Ovary (tissue), 9 donors: ENCODE data around the gene GPX4. TPM values are rescaled to one million over a fixed set of nuclear protein-coding genes. Genes with fewer than 3 reads are reported as not detected.
A peak's percentile ranks its signal among the peaks of the same experiment; 100 is the strongest.

ENCODE experiments used
- DNase-seq, 5 donors: peaks; one replicate each; pipeline ENCODE4 v3.0.0-alpha.2; 2019 to 2020
- H3K27ac ChIP-seq, 2 donors: fragments of 200-600 bp; one replicate each; pipeline versions ENCODE4 v1.5.1 to v1.8.0; 2019 to 2022
- H3K27me3 ChIP-seq: fragments of 200-600 bp; one replicate; pipeline ENCODE4 v1.8.0; 2022
- H3K36me3 ChIP-seq: fragments of 200-600 bp; sonication (generic); one replicate; pipeline ENCODE4 v1.5.1; 2019
- H3K4me1 ChIP-seq: one replicate; pipeline ENCODE4 v1.8.1; 2013; ENCODE audit warnings: mild to moderate bottlenecking, moderate library complexity; ENCODE audit not compliant: insufficient read depth
- H3K4me3 ChIP-seq: fragments of 200-600 bp; sonication (generic); one replicate; pipeline ENCODE4 v1.5.1; 2017
- H3K9me3 ChIP-seq, 2 donors: fragments of 200-600 bp in 1 of 2; sonication (generic) in 1 of 2; one replicate each; pipeline versions ENCODE4 v1.5.1 to v1.8.1; 2013 to 2019; ENCODE audit warnings: mild to moderate bottlenecking in 1 of 2, moderate library complexity in 1 of 2
- EP300 ChIP-seq: sonication (generic); formaldehyde crosslinking; IDR thresholded peaks from one replicate; pipeline ENCODE4 v1.6.1; 2017; ENCODE audit warnings: antibody characterized with exemption
- POLR2A ChIP-seq: fragments of 450-650 bp; IDR thresholded peaks from one replicate; pipeline ENCODE4 v1.6.1; 2017; ENCODE audit warnings: antibody characterized with exemption, mild to moderate bottlenecking, moderate library complexity
- WGBS, 3 donors: extraction: QIAGEN DNeasy Blood & Tissue Kit in 1 of 3; methylation state at CpG; one replicate each; pipeline versions ENCODE4 v1.1.5 to v1.1.7; 2013 to 2017; 5-methylcytosine and 5-hydroxymethylcytosine counted together
- intact Hi-C, 4 donors: fragments of 100-400 bp; cut with DNase I; formaldehyde crosslinking; loops; one replicate each; pipeline versions ENCODE4 v1.11.0 to v1.15.1; 2022 to 2023
- polyA plus RNA-seq, 2 donors: library from polyadenylated mRNA; stranded (reverse); fragments of 200-250 nt in 1 of 2; fragments of 350-450 nt in 1 of 2; fragmentation: Illumina TruSeq in 1 of 2; extraction: RNeasy Lipid Tissue Mini Kit (QIAGEN cat#74804) in 1 of 2; gene quantifications; one replicate each; pipeline ENCODE4 v1.2.3, GENCODE V29; 2013 to 2014
- total RNA-seq, 7 donors: library from RNA; depleted of rRNA in 2 of 7; stranded (reverse); fragments of >200 nt in 2 of 7; fragmentation: NEBNext Ultra II Directional in 3 of 7; extraction: Animal tissue kit (Norgen Biotek cat#: 25700) in 3 of 7; gene quantifications; one replicate each; pipeline versions ENCODE4 v1.1.0 to v1.2.4, GENCODE V29; 2016 to 2023
- TF ChIP-seq, protein P1 (sequence below), 3 donors: fragments of 450-650 bp in 2 of 3; fragments of 200-600 bp in 1 of 3; IDR thresholded peaks; one replicate each; pipeline versions ENCODE4 v1.5.1 to v1.8.0; 2016 to 2022; ENCODE audit warnings: antibody characterized with exemption in 3 of 3, mild to moderate bottlenecking in 1 of 3
- donor health status: DM: no; HTN: no; CAD: no; lungs with moderate emphysema.
- donor health status: DM: no; HTN: no; CAD: no.
- donor health status: Bipolar disorder and iron deficiency.
- donor health status: DM: yes; HTN: yes; CAD: no.
- donor health status: DM: no; HTN: no; CAD: no.
- donor health status: DM: yes; HTN: yes; CAD: no.

Gene GPX4
- total and polyA plus RNA-seq, 9 donors: 189 to 450 (median 247) TPM

DNA sequence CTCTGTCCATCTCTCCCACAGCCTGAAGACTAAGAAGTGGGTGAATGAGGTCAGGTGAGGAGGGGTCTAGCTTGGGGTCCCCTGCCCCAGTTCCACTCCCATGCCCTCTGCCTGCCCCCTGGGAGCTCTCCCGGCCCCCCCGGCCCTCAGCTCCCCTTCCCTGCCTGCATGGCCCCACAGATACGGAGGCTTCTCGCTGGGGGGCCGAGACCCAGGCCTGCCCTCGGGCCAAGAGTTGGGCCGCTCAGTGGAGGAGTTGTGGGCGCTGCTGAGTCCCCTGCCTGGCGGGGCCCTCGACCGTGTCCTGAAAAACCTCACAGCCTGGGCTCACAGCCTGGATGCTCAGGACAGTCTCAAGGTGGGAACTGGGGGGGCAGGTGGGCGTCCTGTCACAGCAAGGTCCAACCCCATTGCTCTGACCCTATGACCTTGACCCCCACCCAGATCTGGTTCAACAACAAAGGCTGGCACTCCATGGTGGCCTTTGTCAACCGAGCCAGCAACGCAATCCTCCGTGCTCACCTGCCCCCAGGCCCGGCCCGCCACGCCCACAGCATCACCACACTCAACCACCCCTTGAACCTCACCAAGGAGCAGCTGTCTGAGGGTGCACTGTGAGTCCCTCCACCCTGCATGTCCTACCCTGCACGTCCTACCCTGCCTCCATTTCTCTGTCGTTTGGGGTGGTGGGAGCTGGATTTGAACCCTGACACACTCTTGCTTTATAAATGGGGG lies 47.7 kb upstream of the GPX4 start:
- 93 to 98% (median 95%) methylated on average over 19 to 20 of the region's 20 CpGs for WGBS, 3 donors
- peak in 1 of 5 donors; percentile 30 for DNase-seq
- Histone ChIP-seq H3K27me3 (no peaks in the 10 kb centered on the region), H3K4me3 (no peak overlapping the region), H3K9me3 (peaks cover 4 to 14% of the 10 kb centered on the region in 2 donors), H3K4me1 (no peaks in the 10 kb centered on the region), H3K27ac (no peak overlapping the region), H3K36me3 (no peaks in the 10 kb centered on the region)
- intact Hi-C loops: no loop called here
- TF ChIP-seq EP300: no peak

GRCh38 chr19:1057176-1057855 lies 46.5 kb upstream of the GPX4 start:
- H3K4me1 ChIP-seq: no peaks in the 10 kb centered on the region
- peaks cover 4 to 14% of the 10 kb centered on the region in 2 donors for H3K9me3 ChIP-seq
- WGBS, 3 donors: 48 to 51% (median 49%) methylated on average over 3 of the region's 3 CpGs
- intact Hi-C loops: no loop called here
- H3K27me3 ChIP-seq: no peaks in the 10 kb centered on the region
- H3K27ac ChIP-seq: no peak overlapping the region
- DNase-seq: no peak
- TF ChIP-seq POLR2A (no peak), EP300 (no peak)
- TF ChIP-seq, protein P1, sequence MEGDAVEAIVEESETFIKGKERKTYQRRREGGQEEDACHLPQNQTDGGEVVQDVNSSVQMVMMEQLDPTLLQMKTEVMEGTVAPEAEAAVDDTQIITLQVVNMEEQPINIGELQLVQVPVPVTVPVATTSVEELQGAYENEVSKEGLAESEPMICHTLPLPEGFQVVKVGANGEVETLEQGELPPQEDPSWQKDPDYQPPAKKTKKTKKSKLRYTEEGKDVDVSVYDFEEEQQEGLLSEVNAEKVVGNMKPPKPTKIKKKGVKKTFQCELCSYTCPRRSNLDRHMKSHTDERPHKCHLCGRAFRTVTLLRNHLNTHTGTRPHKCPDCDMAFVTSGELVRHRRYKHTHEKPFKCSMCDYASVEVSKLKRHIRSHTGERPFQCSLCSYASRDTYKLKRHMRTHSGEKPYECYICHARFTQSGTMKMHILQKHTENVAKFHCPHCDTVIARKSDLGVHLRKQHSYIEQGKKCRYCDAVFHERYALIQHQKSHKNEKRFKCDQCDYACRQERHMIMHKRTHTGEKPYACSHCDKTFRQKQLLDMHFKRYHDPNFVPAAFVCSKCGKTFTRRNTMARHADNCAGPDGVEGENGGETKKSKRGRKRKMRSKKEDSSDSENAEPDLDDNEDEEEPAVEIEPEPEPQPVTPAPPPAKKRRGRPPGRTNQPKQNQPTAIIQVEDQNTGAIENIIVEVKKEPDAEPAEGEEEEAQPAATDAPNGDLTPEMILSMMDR (IDR thresholded peaks at IDR 0.05): no peak
- no peaks in the 10 kb centered on the region for H3K36me3 ChIP-seq
- H3K4me3 ChIP-seq: no peak overlapping the region

DNA sequence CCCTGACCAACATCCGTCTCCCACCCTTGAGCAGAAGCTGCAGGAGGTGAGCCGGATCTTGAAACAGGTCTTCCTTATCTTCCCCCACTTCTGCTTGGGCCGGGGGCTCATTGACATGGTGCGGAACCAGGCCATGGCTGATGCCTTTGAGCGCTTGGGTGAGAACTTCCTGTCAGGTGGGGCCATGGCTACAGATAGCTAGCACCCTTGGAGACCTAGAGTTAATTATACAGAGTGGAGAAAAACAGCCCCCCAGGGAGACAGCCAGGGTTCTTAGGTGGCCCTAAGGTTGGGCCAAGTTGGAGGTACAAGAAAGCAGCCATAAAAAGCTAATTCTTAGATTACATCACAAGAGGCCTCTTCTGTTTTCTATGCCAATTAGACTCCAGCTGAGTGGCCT lies 45.7 kb upstream of the GPX4 start:
- 91 to 96% (median 92%) methylated on average over 5 of the region's 5 CpGs for WGBS, 3 donors
- H3K9me3 ChIP-seq: peaks cover 4 to 14% of the 10 kb centered on the region in 2 donors
- TF ChIP-seq POLR2A (no peak), EP300 (no peak)
- TF ChIP-seq, protein P1 (IDR thresholded peaks at IDR 0.05): no peak
- no peaks in the 10 kb centered on the region for H3K27me3 ChIP-seq
- no peaks in the 10 kb centered on the region for H3K36me3 ChIP-seq
- DNase-seq: no peak
- no peak overlapping the region for H3K27ac ChIP-seq
- H3K4me3 ChIP-seq: no peak overlapping the region
- intact Hi-C loops: no loop called here
- H3K4me1 ChIP-seq: no peaks in the 10 kb centered on the region

DNA sequence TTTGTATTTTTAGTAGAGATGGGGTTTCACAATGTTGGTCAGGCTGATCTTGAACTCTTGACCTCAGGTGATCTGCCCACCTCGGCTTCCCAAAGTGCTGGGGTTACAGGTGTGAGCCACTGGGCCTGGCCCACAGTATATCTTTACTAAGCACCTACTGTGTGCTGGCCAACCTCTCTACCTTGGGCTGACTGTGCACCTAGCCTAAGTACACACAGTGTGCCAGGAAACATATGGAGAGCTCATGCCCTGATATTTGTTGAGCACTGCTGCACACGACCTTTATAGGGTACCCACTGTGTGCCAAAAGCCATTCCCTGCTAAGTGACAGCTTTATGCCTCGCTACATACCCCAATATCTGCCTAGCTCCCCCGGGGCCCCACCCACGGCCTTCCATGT lies 43.1 kb upstream of the GPX4 start:
- Histone ChIP-seq H3K36me3 (no peaks in the 10 kb centered on the region), H3K27ac (no peak overlapping the region), H3K9me3 (peaks cover 4 to 14% of the 10 kb centered on the region in 2 donors), H3K4me1 (no peaks in the 10 kb centered on the region), H3K27me3 (no peaks in the 10 kb centered on the region), H3K4me3 (no peak overlapping the region)
- 64 to 78% (median 78%) methylated on average over 5 of the region's 5 CpGs for WGBS, 3 donors
- intact Hi-C loops: no loop called here
- DNase-seq: no peak
- TF ChIP-seq POLR2A: no peak
- TF ChIP-seq, protein P1 (IDR thresholded peaks at IDR 0.05): no peak
- no peak for TF ChIP-seq EP300

DNA sequence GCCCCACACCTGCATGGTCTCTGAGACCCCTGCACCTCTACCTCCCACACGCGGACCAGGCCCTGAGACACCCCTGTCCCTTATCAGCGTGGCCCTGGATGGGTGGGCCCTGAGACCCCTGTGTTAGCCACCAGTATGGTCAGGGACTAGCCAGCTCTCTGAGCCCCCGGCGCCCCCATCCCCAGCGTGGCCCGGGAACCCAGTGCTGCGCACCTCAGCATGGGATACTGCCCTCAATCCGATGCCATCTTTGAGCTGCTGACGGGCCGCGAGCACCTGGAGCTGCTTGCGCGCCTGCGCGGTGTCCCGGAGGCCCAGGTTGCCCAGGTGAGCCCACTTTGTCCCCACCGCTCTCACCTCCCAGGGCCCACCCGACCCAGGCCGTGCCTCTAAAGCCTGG lies 41.8 kb upstream of the GPX4 start:
- Histone ChIP-seq H3K9me3 (peaks cover 4 to 9% of the 10 kb centered on the region in 2 donors), H3K27ac (no peak overlapping the region), H3K36me3 (no peaks in the 10 kb centered on the region), H3K27me3 (peaks cover 5% of the 10 kb centered on the region), H3K4me1 (no peaks in the 10 kb centered on the region), H3K4me3 (no peak overlapping the region)
- DNase-seq: peak in 1 of 5 donors; percentile 18
- TF ChIP-seq, protein P1 (IDR thresholded peaks at IDR 0.05): no peak
- TF ChIP-seq POLR2A (no peak), EP300 (no peak)
- intact Hi-C loops: no loop called here
- WGBS, 3 donors: 81 to 94% (median 81%) methylated on average over 18 to 20 of the region's 20 CpGs
